Subcutaneous abdominal adipose tissue (tissue), 5 donors: ENCODE results near the gene SPCS1.
A peak's percentile ranks its signal among the peaks of the same experiment; 100 is the strongest.

ENCODE experiments used
- H3K27ac ChIP-seq: one replicate; pipeline ENCODE4 v1.7.0; 2013; ENCODE audit warnings: low read depth, mild to moderate bottlenecking, inconsistent platforms, low read length, moderate library complexity
- H3K27me3 ChIP-seq, 5 donors: one replicate each; pipeline ENCODE4 v1.7.0; 2013; ENCODE audit warnings: low read length in 5 of 5, inconsistent platforms in 1 of 5; ENCODE audit not compliant: control insufficient read depth in 5 of 5, insufficient read depth in 4 of 5
- H3K36me3 ChIP-seq, 5 donors: one replicate each; pipeline ENCODE4 v1.7.0; 2013; ENCODE audit warnings: low read length in 5 of 5; ENCODE audit not compliant: control insufficient read depth in 5 of 5, insufficient read depth in 5 of 5
- H3K4me1 ChIP-seq, 5 donors: one replicate each; pipeline ENCODE4 v1.7.0; 2013; ENCODE audit warnings: low read length in 5 of 5, mild to moderate bottlenecking in 3 of 5, moderate library complexity in 1 of 5; ENCODE audit not compliant: control insufficient read depth in 5 of 5, insufficient read depth in 5 of 5
- H3K4me3 ChIP-seq, 5 donors: one replicate each; pipeline ENCODE4 v1.7.0; 2013; ENCODE audit warnings: low read length in 5 of 5, low read depth in 1 of 5
- H3K9ac ChIP-seq, 5 donors: one replicate each; pipeline ENCODE4 v1.7.0; 2013; ENCODE audit warnings: low read length in 5 of 5, mild to moderate bottlenecking in 4 of 5, moderate library complexity in 3 of 5
- H3K9me3 ChIP-seq, 5 donors: one replicate each; pipeline ENCODE4 v1.7.0; 2013; ENCODE audit warnings: low read length in 5 of 5; ENCODE audit not compliant: control insufficient read depth in 5 of 5
- donor health status: healthy.
- donor health status: healthy.
- donor health status: healthy.
- donor health status: healthy.
- donor health status: healthy.

The SPCS1 gene

DNA sequence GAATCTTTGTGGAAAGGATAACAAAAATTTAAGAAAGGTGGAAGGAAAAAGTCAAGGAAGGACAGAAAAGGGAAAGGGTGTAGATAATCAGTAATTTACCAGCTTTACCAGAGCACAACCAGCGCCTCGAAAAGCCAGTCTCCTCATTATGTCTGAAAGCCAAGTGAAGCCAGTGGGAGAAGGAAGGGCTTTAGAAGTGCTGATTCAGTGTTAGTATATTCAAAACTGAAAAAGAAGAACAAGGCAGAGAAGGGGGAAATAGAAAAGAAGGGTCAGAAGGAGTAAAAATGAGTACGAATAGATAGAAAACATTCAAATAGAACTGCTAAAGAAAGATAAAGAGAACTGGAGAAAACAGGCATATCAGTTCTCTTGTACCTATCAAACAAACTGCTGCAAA, 24.3 kb upstream of the SPCS1 start:
- H3K9ac ChIP-seq = peak overlapping the region; percentile 33 to 99 (median 76)
- H3K4me1 ChIP-seq = peaks cover 4 to 70% (median 64%) of the 10 kb centered on the region in 5 donors
- no peaks in the 10 kb centered on the region for H3K27me3 ChIP-seq
- H3K36me3 ChIP-seq = peaks cover 16 to 27% (median 25%) of the 10 kb centered on the region in 5 donors
- H3K9me3 ChIP-seq = no peaks in the 10 kb centered on the region
- peak overlapping the region; percentile 98 for H3K27ac ChIP-seq
- H3K4me3 ChIP-seq = peak overlapping the region in 1 of 5 donors; percentile 15

GRCh38 chr3:52682016-52682415, 23.9 kb upstream of the SPCS1 start:
- peak overlapping the region; percentile 98 for H3K27ac ChIP-seq
- H3K4me3 ChIP-seq = peak overlapping the region in 1 of 5 donors; percentile 15
- H3K4me1 ChIP-seq = peaks cover 7 to 74% (median 69%) of the 10 kb centered on the region in 5 donors
- no peaks in the 10 kb centered on the region for H3K9me3 ChIP-seq
- no peaks in the 10 kb centered on the region for H3K27me3 ChIP-seq
- H3K9ac ChIP-seq = peak overlapping the region; percentile 33 to 99 (median 76)
- peaks cover 12 to 23% (median 21%) of the 10 kb centered on the region in 5 donors for H3K36me3 ChIP-seq

DNA sequence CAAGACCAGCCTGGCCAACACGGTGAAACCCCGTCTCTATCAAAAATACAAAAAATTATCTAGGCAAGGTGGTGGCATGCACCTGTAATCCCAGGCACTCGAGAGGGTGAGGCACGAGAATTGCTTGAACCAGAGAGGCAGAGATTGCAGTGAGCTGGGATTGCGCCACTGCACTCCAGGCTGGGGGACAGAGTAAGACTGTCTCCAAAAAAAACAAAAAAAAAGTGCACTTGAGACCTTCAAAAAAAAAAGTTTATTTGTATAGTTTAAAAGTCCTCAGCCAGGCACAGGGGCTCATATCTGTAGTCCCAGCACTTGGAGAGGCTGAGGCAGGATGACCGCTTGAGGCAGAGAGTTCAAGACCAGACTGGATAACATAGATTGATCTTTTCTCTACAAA, 22.3 kb upstream of the SPCS1 start:
- H3K27me3 ChIP-seq = no peaks in the 10 kb centered on the region
- peaks cover 7 to 77% (median 71%) of the 10 kb centered on the region in 5 donors for H3K4me1 ChIP-seq
- no peaks in the 10 kb centered on the region for H3K9me3 ChIP-seq
- peaks cover 16 to 24% (median 23%) of the 10 kb centered on the region in 5 donors for H3K36me3 ChIP-seq
- peak overlapping the region; percentile 98 for H3K27ac ChIP-seq
- H3K9ac ChIP-seq = peak overlapping the region in 3 of 5 donors; percentile 52 to 100 (median 62)
- H3K4me3 ChIP-seq = no peak overlapping the region

DNA sequence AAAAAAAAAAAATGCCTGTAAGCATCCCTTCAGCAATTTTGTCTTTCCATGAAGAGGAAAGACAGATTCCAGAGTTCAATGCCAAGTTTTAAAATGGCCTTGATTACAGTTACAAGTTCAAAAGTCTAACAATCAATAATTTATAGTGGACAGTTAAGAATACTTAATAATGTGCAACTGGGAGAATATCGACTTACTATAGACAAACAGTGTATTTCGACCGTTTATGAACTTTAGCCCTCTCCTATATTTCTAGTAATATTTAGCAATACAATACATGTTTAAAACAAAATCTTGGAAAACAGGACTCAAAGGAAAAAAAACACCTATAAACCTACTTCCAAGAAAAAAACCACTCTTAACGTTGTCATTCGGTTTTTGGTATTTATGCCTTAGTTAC, 21.7 kb upstream of the SPCS1 start:
- Histone ChIP-seq H3K4me3 (peak overlapping the region in 1 of 5 donors; percentile 89), H3K36me3 (peaks cover 21 to 27% (median 23%) of the 10 kb centered on the region in 5 donors), H3K9ac (peak overlapping the region in 4 of 5 donors; percentile 62 to 100 (median 90)), H3K9me3 (no peaks in the 10 kb centered on the region), H3K27ac (peak overlapping the region; percentile 98), H3K4me1 (peaks cover 5 to 71% (median 66%) of the 10 kb centered on the region in 5 donors), H3K27me3 (no peaks in the 10 kb centered on the region)

- H3K27ac ChIP-seq = peak overlapping the region; percentile 98
- H3K36me3 ChIP-seq = peaks cover 24 to 32% (median 29%) of the 10 kb centered on the region in 5 donors
- no peaks in the 10 kb centered on the region for H3K9me3 ChIP-seq
- H3K27me3 ChIP-seq = no peaks in the 10 kb centered on the region
- peak overlapping the region; percentile 87 to 100 (median 90) for H3K9ac ChIP-seq
- H3K4me3 ChIP-seq = peak overlapping the region; percentile 84 to 97 (median 89)
- peaks cover 5 to 60% (median 58%) of the 10 kb centered on the region in 5 donors for H3K4me1 ChIP-seq
These were observed 20.6 kb upstream of the SPCS1 start for GRCh38 chr3:52685285-52685708.

- peaks cover 5 to 53% (median 51%) of the 10 kb centered on the region in 5 donors for H3K4me1 ChIP-seq
- peaks cover 30 to 39% (median 36%) of the 10 kb centered on the region in 5 donors for H3K36me3 ChIP-seq
- peak within 1 kb of the TSS; percentile 87 to 100 (median 96) for H3K9ac ChIP-seq
- H3K27me3 ChIP-seq = no peaks in the 10 kb centered on the region
- H3K4me3 ChIP-seq = peak within 1 kb of the TSS; percentile 84 to 97 (median 91)
- no peaks in the 10 kb centered on the region for H3K9me3 ChIP-seq
- peak within 1 kb of the TSS; percentile 98 for H3K27ac ChIP-seq
These were observed 19.9 kb upstream of the SPCS1 start, which contains the start of the genes GNL3 and PBRM1 for GRCh38 chr3:52685709-52686691. Gene GNL3 (plus strand): TSS chr3:52686032. CDS start chr3:52686093, 61 bp downstream. Gene PBRM1 (minus strand): TSS chr3:52685913.

GRCh38 chr3:52688266-52688665, 17.6 kb upstream of the SPCS1 start:
- Histone ChIP-seq H3K9ac (peak overlapping the region in 1 of 5 donors; percentile 49), H3K27me3 (no peaks in the 10 kb centered on the region), H3K36me3 (peaks cover 44 to 61% (median 53%) of the 10 kb centered on the region in 5 donors), H3K27ac (peak overlapping the region; percentile 98), H3K4me1 (peaks cover 5 to 33% (median 31%) of the 10 kb centered on the region in 5 donors), H3K4me3 (no peak overlapping the region), H3K9me3 (no peaks in the 10 kb centered on the region)

DNA sequence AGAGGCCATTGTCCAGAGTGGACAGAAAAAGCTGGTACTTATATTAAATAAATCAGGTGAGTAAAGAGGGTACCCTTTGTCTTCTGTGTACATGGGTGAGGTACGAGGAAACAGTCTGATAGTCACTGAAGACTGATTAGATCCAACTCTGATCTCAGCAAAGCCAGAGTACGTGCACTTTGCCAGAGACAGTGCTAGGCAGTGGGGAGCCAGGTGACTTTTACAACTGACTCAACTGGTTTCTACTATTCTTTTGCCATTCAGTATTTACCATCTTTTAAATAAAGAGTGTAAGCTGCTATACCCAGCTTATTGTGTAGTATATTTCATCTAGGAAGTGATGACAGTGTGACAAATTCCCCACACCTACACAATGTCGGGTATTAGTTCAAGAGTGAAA, 16.8 kb upstream of the SPCS1 start:
- Histone ChIP-seq H3K4me3 (no peak overlapping the region), H3K27ac (no peak overlapping the region), H3K36me3 (peaks cover 51 to 69% (median 61%) of the 10 kb centered on the region in 5 donors), H3K9me3 (no peaks in the 10 kb centered on the region), H3K4me1 (peaks cover 5 to 24% (median 22%) of the 10 kb centered on the region in 5 donors), H3K27me3 (no peaks in the 10 kb centered on the region), H3K9ac (no peak overlapping the region)

DNA sequence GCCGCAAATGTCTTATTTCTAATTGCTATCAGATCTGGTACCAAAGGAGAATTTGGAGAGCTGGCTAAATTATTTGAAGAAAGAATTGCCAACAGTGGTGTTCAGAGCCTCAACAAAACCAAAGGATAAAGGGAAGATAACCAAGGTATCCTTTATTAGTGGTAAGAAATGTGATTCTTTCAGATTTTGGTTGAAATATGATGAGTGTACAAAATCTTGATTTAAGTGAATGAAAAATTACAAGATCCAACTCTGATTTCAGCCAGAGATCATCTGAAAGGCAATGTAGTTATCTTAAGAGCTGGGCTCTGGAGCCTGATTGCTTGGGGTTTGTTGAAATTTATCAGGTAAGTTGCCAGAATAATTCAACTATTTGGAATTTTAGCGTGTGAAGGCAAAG, 15.3 kb upstream of the SPCS1 start:
- H3K27ac ChIP-seq = no peak overlapping the region
- H3K9me3 ChIP-seq = no peaks in the 10 kb centered on the region
- peaks cover 5 to 16% (median 14%) of the 10 kb centered on the region in 5 donors for H3K4me1 ChIP-seq
- no peaks in the 10 kb centered on the region for H3K27me3 ChIP-seq
- H3K4me3 ChIP-seq = no peak overlapping the region
- peaks cover 64 to 82% (median 74%) of the 10 kb centered on the region in 5 donors for H3K36me3 ChIP-seq
- H3K9ac ChIP-seq = no peak overlapping the region

- H3K27ac ChIP-seq = no peak overlapping the region
- H3K4me1 ChIP-seq = no peaks in the 10 kb centered on the region
- H3K9ac ChIP-seq = no peak overlapping the region
- no peak overlapping the region for H3K4me3 ChIP-seq
- peaks cover 76 to 97% (median 91%) of the 10 kb centered on the region in 5 donors for H3K36me3 ChIP-seq
- H3K27me3 ChIP-seq = no peaks in the 10 kb centered on the region
- H3K9me3 ChIP-seq = no peaks in the 10 kb centered on the region
These were observed 12.8 kb upstream of the SPCS1 start for GRCh38 chr3:52693071-52693470.
